ENCODE results near the gene PRSS33. TPM values are rescaled to one million over a fixed set of nuclear protein-coding genes. Genes with fewer than 3 reads are reported as not detected.

Gene PRSS33
- total and polyA plus RNA-seq, 12 donors: 0.60 TPM; not detected in 11

DNA sequence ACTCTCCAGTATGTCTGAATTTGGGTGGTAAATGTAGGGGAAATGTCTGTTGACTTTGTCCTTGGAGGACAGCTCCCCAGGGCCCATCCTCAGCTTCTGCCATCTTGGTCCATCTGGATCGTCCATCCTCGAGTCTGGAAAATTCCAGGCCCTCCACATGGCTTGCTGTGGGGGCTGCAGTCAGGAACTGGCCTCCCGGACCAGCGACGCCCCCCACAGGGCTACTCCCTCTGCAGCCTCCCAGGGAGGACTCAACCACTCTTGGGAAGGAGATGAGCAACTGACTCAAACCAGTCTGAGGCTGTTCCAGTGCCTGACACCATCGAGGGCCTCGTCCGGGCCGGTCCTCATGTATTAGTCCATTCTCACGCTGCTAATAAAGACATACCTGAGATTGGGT is 37.3 kb upstream of the PRSS33 start:
- WGBS, 2 donors: 74 to 79% methylated on average over 10 of the region's 10 CpGs
- DNase-seq: no peak
- no peak for ATAC-seq
- no peak overlapping the region for H3K27ac ChIP-seq
- no peaks in the 10 kb centered on the region for H3K36me3 ChIP-seq
- H3K9me3 ChIP-seq: no peaks in the 10 kb centered on the region
- no peak overlapping the region for H3K4me3 ChIP-seq
- intact Hi-C loops (cut with DNase I): no loop called here
- peaks cover 0 to 1% (median 0%) of the 10 kb centered on the region in 9 donors for H3K4me1 ChIP-seq
- H3K27me3 ChIP-seq: peaks cover 0 to 39% (median 17%) of the 10 kb centered on the region in 7 donors
- no peak for TF ChIP-seq CTCF (IDR thresholded peaks at IDR 0.05)

DNA sequence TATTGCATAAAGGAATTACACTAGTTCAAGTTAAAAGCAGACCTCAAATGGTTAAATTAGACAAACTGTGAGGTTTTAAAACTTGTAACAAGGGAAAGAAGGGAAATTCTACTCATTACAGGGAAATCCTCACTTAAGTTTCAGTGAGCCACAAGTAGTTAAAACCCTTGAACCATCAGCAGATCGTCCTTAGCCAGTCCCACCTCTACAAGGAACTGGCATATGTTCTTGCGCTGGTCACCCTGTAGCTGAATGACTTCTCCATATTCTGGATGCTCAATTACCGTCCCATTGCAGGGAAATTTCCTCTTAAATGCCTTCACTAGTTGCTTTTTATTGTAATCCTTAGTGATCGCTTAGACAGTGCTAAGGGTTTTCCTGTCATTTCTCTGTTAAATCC is 35.1 kb upstream of the PRSS33 start:
- 57 to 70% methylated on average over 4 of the region's 4 CpGs for WGBS, 2 donors
- intact Hi-C loops (cut with DNase I): no loop called here
- no peaks in the 10 kb centered on the region for H3K9me3 ChIP-seq
- no peak for DNase-seq
- no peak overlapping the region for H3K27ac ChIP-seq
- no peak overlapping the region for H3K4me3 ChIP-seq
- H3K27me3 ChIP-seq: peaks cover 0 to 40% (median 19%) of the 10 kb centered on the region in 7 donors
- no peak for ATAC-seq
- no peaks in the 10 kb centered on the region for H3K4me1 ChIP-seq
- TF ChIP-seq CTCF (IDR thresholded peaks at IDR 0.05): no peak
- no peaks in the 10 kb centered on the region for H3K36me3 ChIP-seq

DNA sequence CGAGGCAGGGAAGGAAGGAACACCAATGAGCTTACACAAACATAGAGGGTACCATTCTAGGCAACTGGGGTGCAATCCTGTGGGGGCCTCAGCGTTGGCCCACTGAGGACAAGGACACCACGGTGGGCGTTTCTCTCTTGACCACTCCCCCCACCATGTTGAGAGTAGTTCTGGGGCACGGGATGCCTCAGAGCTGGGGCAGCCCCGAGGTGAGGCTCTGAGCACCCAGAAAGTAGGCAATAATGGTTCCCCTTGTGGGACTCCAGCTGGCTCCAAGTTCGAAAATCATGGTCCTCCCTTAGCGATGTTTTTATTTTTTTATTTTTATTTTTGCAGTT is 34.8 kb upstream of the PRSS33 start:
- intact Hi-C loops (cut with DNase I): no loop called here
- 70 to 76% methylated on average over 8 of the region's 8 CpGs for WGBS, 2 donors
- DNase-seq (no peak), ATAC-seq (no peak)
- Histone ChIP-seq H3K36me3 (no peaks in the 10 kb centered on the region), H3K4me3 (no peak overlapping the region), H3K27me3 (peaks cover 0 to 44% (median 23%) of the 10 kb centered on the region in 7 donors), H3K4me1 (no peaks in the 10 kb centered on the region), H3K9me3 (no peaks in the 10 kb centered on the region), H3K27ac (no peak overlapping the region)
- TF ChIP-seq CTCF (IDR thresholded peaks at IDR 0.05): no peak

DNA sequence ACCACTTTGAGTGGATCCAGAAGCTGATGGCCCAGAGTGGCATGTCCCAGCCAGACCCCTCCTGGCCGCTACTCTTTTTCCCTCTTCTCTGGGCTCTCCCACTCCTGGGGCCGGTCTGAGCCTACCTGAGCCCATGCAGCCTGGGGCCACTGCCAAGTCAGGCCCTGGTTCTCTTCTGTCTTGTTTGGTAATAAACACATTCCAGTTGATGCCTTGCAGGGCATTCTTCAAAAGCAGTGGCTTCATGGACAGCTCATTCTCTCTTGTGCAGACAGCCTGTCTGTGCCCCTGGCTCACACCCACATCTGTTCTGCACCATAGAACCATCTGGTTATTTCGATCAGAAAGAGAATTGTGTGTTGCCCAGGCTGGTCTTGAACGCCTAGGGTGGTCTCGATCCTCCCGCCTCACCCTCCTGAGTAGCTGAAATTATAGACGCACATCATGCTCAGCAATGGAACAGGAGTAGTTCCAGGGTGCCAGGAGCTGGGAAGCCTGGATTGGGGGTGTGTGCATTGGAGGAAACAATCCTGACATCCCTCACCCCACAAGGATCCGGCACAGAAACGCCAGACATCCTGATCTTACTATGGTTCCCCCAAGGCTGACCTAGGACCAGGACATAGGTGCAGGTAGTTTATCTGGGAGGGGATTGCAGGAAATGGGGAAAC is 34.3 kb upstream of the PRSS33 start:
- intact Hi-C loops (cut with DNase I): no loop called here
- WGBS, 2 donors: 77 to 81% methylated on average over 9 of the region's 9 CpGs
- Histone ChIP-seq H3K4me1 (no peaks in the 10 kb centered on the region), H3K4me3 (no peak overlapping the region), H3K36me3 (no peaks in the 10 kb centered on the region), H3K27me3 (peaks cover 0 to 49% (median 28%) of the 10 kb centered on the region in 7 donors), H3K9me3 (no peaks in the 10 kb centered on the region), H3K27ac (no peak overlapping the region)
- ATAC-seq: no peak
- TF ChIP-seq CTCF (IDR thresholded peaks at IDR 0.05): no peak
- no peak for DNase-seq

All from heart right ventricle (tissue), 16 donors.